B cell (primary cell): ENCODE measurements around the gene PPP6R3. TPM values are rescaled to one million over a fixed set of nuclear protein-coding genes. Genes with fewer than 3 reads are reported as not detected.

Experiments used
- ATAC-seq: fragments of 200-7000 bp; cut with Tn5 transposase; one replicate; pipeline ENCODE4 v1.10.0; 2021; ENCODE audit warnings: low read depth, mild to moderate bottlenecking, moderate number of reproducible peaks, moderate library complexity
- CTCF ChIA-PET: fragments of 350-600 bp; sonication (Branson Sonifier 250); formaldehyde crosslinking; loops from one replicate; lab custom pipeline; 2021; ENCODE audit warnings: antibody characterized with exemption, inconsistent platforms; lab: Charles Lee
- POLR2A ChIA-PET: fragments of 350-600 bp; sonication (Branson Sonifier 250); formaldehyde crosslinking; loops from one replicate; lab custom pipeline; 2021; ENCODE audit warnings: antibody characterized with exemption; lab: Charles Lee
- DNase-seq: peaks from one replicate; pipeline ENCODE4 v3.0.0; 2013
- H2AFZ ChIP-seq: 2 replicates; pipeline ENCODE4 v1.6.1; 2012; ENCODE audit warnings: mild to moderate bottlenecking, low read depth, low read length; ENCODE audit not compliant: insufficient read depth, poor library complexity, severe bottlenecking
- H3K27ac ChIP-seq, 2 donors: 1 replicate in 1 of 2; 2 replicates in 1 of 2; pipeline ENCODE4 v1.5.1; 2012 to 2013; ENCODE audit warnings: low read length in 2 of 2, mild to moderate bottlenecking in 2 of 2, moderate library complexity in 1 of 2
- H3K27me3 ChIP-seq, 4 experiments: fragments of 200-600 bp in 1 of 4; sonication (generic) in 1 of 4; replicated peaks in 1 of 4; 1 replicate in 2 of 4; 2 replicates in 2 of 4; pipeline versions ENCODE4 v1.6.1 to v1.7.0; 2013 to 2016; ENCODE audit warnings: low read length in 3 of 4, mild to moderate bottlenecking in 2 of 4, mixed read lengths in 1 of 4, moderate library complexity in 1 of 4; ENCODE audit not compliant: insufficient read depth in 4 of 4, control insufficient read depth in 3 of 4; ENCODE audit errors: control extremely low read depth in 1 of 4
- H3K36me3 ChIP-seq, 2 experiments: replicated peaks in 1 of 2; 1 replicate in 1 of 2; 2 replicates in 1 of 2; pipeline versions ENCODE4 v1.6.1 to v1.7.1; 2013; ENCODE audit warnings: low read length in 1 of 2; ENCODE audit not compliant: insufficient read depth in 2 of 2, control insufficient read depth in 1 of 2; ENCODE audit errors: control extremely low read depth in 1 of 2, extremely low read depth in 1 of 2
- H3K4me1 ChIP-seq, 2 donors: fragments of 200-600 bp in 1 of 2; sonication (generic) in 1 of 2; 1 replicate in 1 of 2; 2 replicates in 1 of 2; pipeline versions ENCODE4 v1.5.1 to v1.6.1; 2013 to 2017; ENCODE audit warnings: low read length in 2 of 2; ENCODE audit not compliant: control insufficient read depth in 2 of 2, insufficient read depth in 2 of 2
- H3K4me2 ChIP-seq: replicated peaks from 2 replicates; pipeline ENCODE3; 2012; ENCODE audit warnings: mild to moderate bottlenecking, low read depth, low read length; ENCODE audit not compliant: poor library complexity, severe bottlenecking
- H3K4me3 ChIP-seq, 5 experiments: fragments of 200-600 bp in 1 of 5; sonication (generic) in 1 of 5; 1 replicate in 3 of 5; 2 replicates in 2 of 5; pipeline versions ENCODE4 v1.5.1 to v1.7.0; 2011 to 2016; ENCODE audit warnings: low read length in 4 of 5, mild to moderate bottlenecking in 4 of 5, low read depth in 2 of 5, control low read depth in 1 of 5, moderate library complexity in 1 of 5; ENCODE audit not compliant: insufficient read depth in 1 of 5; ENCODE audit errors: control extremely low read depth in 1 of 5, extremely low read depth in 1 of 5
- H3K79me2 ChIP-seq: fragments of 200-600 bp; sonication (generic); one replicate; pipeline ENCODE4 v1.6.0; 2016; ENCODE audit warnings: low read length; ENCODE audit not compliant: control insufficient read depth, insufficient read depth
- H3K9ac ChIP-seq: fragments of 200-600 bp; sonication (generic); 2 replicates; pipeline ENCODE4 v1.6.1; 2017; ENCODE audit warnings: mild to moderate bottlenecking, low read length, moderate library complexity
- H3K9me3 ChIP-seq, 3 donors: one replicate each; pipeline versions ENCODE4 v1.6.1 to v1.7.1; 2013; ENCODE audit warnings: low read length in 2 of 3; ENCODE audit not compliant: control insufficient read depth in 2 of 3, insufficient read depth in 1 of 3; ENCODE audit errors: control extremely low read depth in 1 of 3
- H4K20me1 ChIP-seq: 2 replicates; pipeline ENCODE4 v1.6.0; 2012; ENCODE audit warnings: mild to moderate bottlenecking, low read length; ENCODE audit not compliant: insufficient read depth, control insufficient read depth, poor library complexity, severe bottlenecking
- H3K27ac Mint-ChIP-seq: one replicate; pipeline ENCODE4 v1.8.0; 2021; ENCODE audit warnings: mixed read lengths
- H3K27me3 Mint-ChIP-seq: one replicate; pipeline ENCODE4 v1.8.0; 2021; ENCODE audit warnings: mixed read lengths
- H3K4me1 Mint-ChIP-seq: one replicate; pipeline ENCODE4 v1.8.0; 2021; ENCODE audit warnings: mixed read lengths
- H3K4me3 Mint-ChIP-seq: one replicate; pipeline ENCODE4 v1.8.0; 2021; ENCODE audit warnings: mixed read lengths
- H3K9me3 Mint-ChIP-seq: one replicate; pipeline ENCODE4 v1.8.0; 2022; ENCODE audit warnings: mixed read lengths; ENCODE audit not compliant: insufficient read depth
- CTCF ChIP-seq: fragments of 200-600 bp; IDR thresholded peaks from one replicate; pipeline ENCODE4 v1.8.0; 2022; ENCODE audit warnings: antibody characterized with exemption, mild to moderate bottlenecking
- EZH2 ChIP-seq: IDR thresholded peaks from 2 replicates; pipeline ENCODE4 v1.6.1; 2012; ENCODE audit warnings: borderline replicate concordance, low read depth, mild to moderate bottlenecking, moderate library complexity, low read length; ENCODE audit not compliant: insufficient read depth, poor library complexity, severe bottlenecking
- WGBS: methylation state at CpG from one replicate; pipeline ENCODE4 v1.1.5; 2013; ENCODE audit warnings: missing lambda C conversion rate; ENCODE audit not compliant: insufficient coverage; 5-methylcytosine and 5-hydroxymethylcytosine counted together
- intact Hi-C: fragments of 100-400 bp; cut with micrococcal nuclease; formaldehyde crosslinking; loops from one replicate; pipeline ENCODE4 v1.10.0; 2022
- polyA plus RNA-seq: library from polyadenylated mRNA; depleted of rRNA; stranded (reverse); fragments of >200 nt; gene quantifications from 2 replicates; pipeline ENCODE4 v1.2.3, GENCODE V29; 2012
- total RNA-seq, 2 donors: library from RNA; stranded (reverse); fragments of 120-200 nt in 1 of 2; gene quantifications; 1 replicate in 1 of 2; 2 replicates in 1 of 2; pipeline versions ENCODE4 v1.2.3 to v1.2.4, GENCODE V29; 2013 to 2022

Gene PPP6R3
- total and polyA plus RNA-seq, 2 donors (not counting 1 experiment from before 2014, with no cell fraction given), result 48.5 to 159 TPM

- no peak overlapping the region for H2AFZ ChIP-seq
- no peaks in the 10 kb centered on the region for H3K9me3 Mint-ChIP-seq
- no peak for DNase-seq
- H3K9me3 ChIP-seq, result no peaks in the 10 kb centered on the region
- ChIA-PET CTCF (interaction anchor here (1.8 kb wide), 1 partner anchor 28 kb away, joined by 4 read pairs; no protein-coding TSS in a partner anchor), POLR2A (no interaction called here)
- H3K9ac ChIP-seq, result no peak overlapping the region
- no peak overlapping the region for H3K4me3 ChIP-seq
- H3K27me3 Mint-ChIP-seq, result no peaks in the 10 kb centered on the region
- no peaks in the 10 kb centered on the region for H3K4me1 ChIP-seq
- no peak overlapping the region for H3K4me3 Mint-ChIP-seq
- WGBS, result 88% methylated on average over 17 of the region's 17 CpGs
- no peak overlapping the region for H3K27ac ChIP-seq
- no peaks in the 10 kb centered on the region for H3K27me3 ChIP-seq
- H3K4me2 ChIP-seq, result no peak overlapping the region
- H3K79me2 ChIP-seq, result no peaks in the 10 kb centered on the region
- no peak overlapping the region for H3K27ac Mint-ChIP-seq
- no peaks in the 10 kb centered on the region for H3K36me3 ChIP-seq
- intact Hi-C loops, result no loop called here
- peaks cover 10% of the 10 kb centered on the region for H3K4me1 Mint-ChIP-seq
- TF ChIP-seq EZH2 (no peak), CTCF (no peak)
- no peak for ATAC-seq
- H4K20me1 ChIP-seq, result no peaks in the 10 kb centered on the region
Observed at GRCh38 chr11:68411501-68411991, 49.0 kb upstream of the PPP6R3 start.

GRCh38 chr11:68412593-68413475 is 47.7 kb upstream of the PPP6R3 start:
- TF ChIP-seq CTCF (no peak), EZH2 (no peak)
- H3K27ac ChIP-seq, result no peak overlapping the region
- H3K27me3 ChIP-seq, result no peaks in the 10 kb centered on the region
- H3K9me3 ChIP-seq, result no peaks in the 10 kb centered on the region
- 77% methylated on average over 21 of the region's 24 CpGs for WGBS
- Mint-ChIP-seq H3K27ac (peak overlapping the region; percentile 50), H3K4me1 (peaks cover 17% of the 10 kb centered on the region), H3K4me3 (no peak overlapping the region), H3K9me3 (no peaks in the 10 kb centered on the region), H3K27me3 (no peaks in the 10 kb centered on the region)
- no peak overlapping the region for H3K4me2 ChIP-seq
- H3K79me2 ChIP-seq, result no peaks in the 10 kb centered on the region
- intact Hi-C loops, result no loop called here
- DNase-seq, result peak; percentile 43
- no peak overlapping the region for H3K9ac ChIP-seq
- no peak overlapping the region for H3K4me3 ChIP-seq
- ChIA-PET POLR2A (no interaction called here), CTCF (interaction anchor here (0.6 to 1.8 kb wide), 2 partner anchors 30 to 111 kb away, joined by 3 to 4 read pairs; no protein-coding TSS in a partner anchor)
- H3K4me1 ChIP-seq, result no peaks in the 10 kb centered on the region
- H3K36me3 ChIP-seq, result no peaks in the 10 kb centered on the region
- no peak overlapping the region for H2AFZ ChIP-seq
- no peaks in the 10 kb centered on the region for H4K20me1 ChIP-seq
- ATAC-seq, result peak; percentile 49
